Fibroblast of villous mesenchyme (primary cell): ENCODE results near the gene NEFH. TPM values are rescaled to one million over a fixed set of nuclear protein-coding genes. Genes with fewer than 3 reads are reported as not detected.
"Not testable (repeated sequence)": the region's sequence is repeated elsewhere in the genome, so short reads cannot be mapped to it uniquely, and the experiment has no call there.

ENCODE experiments used
- DNase-seq: peaks from one replicate; pipeline ENCODE4 v3.0.0-alpha.2; 2010; ENCODE audit warnings: low read depth
- H3K4me3 ChIP-seq: 2 replicates; pipeline ENCODE4 v1.5.1; 2011; ENCODE audit warnings: low read depth, mild to moderate bottlenecking, low read length
- CTCF ChIP-seq: IDR thresholded peaks from 2 replicates; pipeline ENCODE4 v1.5.1; 2012; ENCODE audit warnings: low read depth, mild to moderate bottlenecking, low read length; ENCODE audit not compliant: insufficient read depth
- total RNA-seq: library from RNA; depleted of rRNA; stranded (reverse); fragments of >200 nt; gene quantifications from 2 replicates; pipeline ENCODE4 v1.2.3, GENCODE V29; 2012

NEFH gene
- total RNA-seq, 1 donor, result under 0.01 TPM

- H3K4me3 ChIP-seq, result no peak overlapping the region
- DNase-seq, result no peak
- TF ChIP-seq CTCF, result no peak
These were observed 2.7 kb downstream of the NEFH start for GRCh38 chr22:29482726-29483125.

- no peak overlapping the region for H3K4me3 ChIP-seq
- no peak for TF ChIP-seq CTCF
- DNase-seq, result no peak
These were observed 3.2 kb downstream of the NEFH start for GRCh38 chr22:29483254-29483653.

GRCh38 chr22:29484642-29485041 lies 4.6 kb downstream of the NEFH start:
- DNase-seq, result no peak
- no peak for TF ChIP-seq CTCF
- H3K4me3 ChIP-seq, result no peak overlapping the region

- no peak for TF ChIP-seq CTCF
- no peak for DNase-seq
- H3K4me3 ChIP-seq, result no peak overlapping the region
These were observed 5.4 kb downstream of the NEFH start for GRCh38 chr22:29485448-29485847.

GRCh38 chr22:29487426-29487986 lies 7.5 kb downstream of the NEFH start:
- DNase-seq, result no peak
- no peak overlapping the region for H3K4me3 ChIP-seq
- TF ChIP-seq CTCF, result no peak

- not testable (repeated sequence) for DNase-seq, H3K4me3 ChIP-seq
These were observed 9.2 kb downstream of the NEFH start for GRCh38 chr22:29489127-29489780.

- no peak for DNase-seq
- TF ChIP-seq CTCF, result no peak
- no peak overlapping the region for H3K4me3 ChIP-seq
These were observed 11.0 kb downstream of the NEFH start for GRCh38 chr22:29491012-29491411.
